Naive thymus-derived CD4-positive, alpha-beta T cell (primary cell): ENCODE measurements around the gene ERCC6. TPM values are rescaled to one million over a fixed set of nuclear protein-coding genes. Genes with fewer than 3 reads are reported as not detected.

Experiments
- ATAC-seq: fragments of 150-1000 bp; cut with Tn5 transposase; 2 replicates; pipeline ENCODE4 v1.10.0; 2021; ENCODE audit warnings: mild to moderate bottlenecking, moderate library complexity
- CTCF ChIA-PET: fragments of 350-600 bp; sonication (Branson Sonifier 250); formaldehyde crosslinking; loops from one replicate; lab custom pipeline; 2021; ENCODE audit warnings: antibody characterized with exemption; lab: Charles Lee
- POLR2A ChIA-PET: fragments of 350-600 bp; sonication (Branson Sonifier 250); formaldehyde crosslinking; loops from one replicate; lab custom pipeline; 2021; ENCODE audit warnings: antibody characterized with exemption, inconsistent platforms; lab: Charles Lee
- DNase-seq, 9 donors: peaks; one replicate each; pipeline versions ENCODE4 v3.0.0 to v3.0.0-alpha.2; 2020 to 2022; ENCODE audit warnings: mixed read lengths in 1 of 9
- H3K27ac ChIP-seq: one replicate; pipeline ENCODE4 v1.7.0; 2013; ENCODE audit warnings: mild to moderate bottlenecking, low read depth, low read length, moderate library complexity
- H3K27me3 ChIP-seq, 2 donors: one replicate each; pipeline ENCODE4 v1.7.0; 2013; ENCODE audit warnings: low read length in 2 of 2, mild to moderate bottlenecking in 2 of 2, moderate library complexity in 2 of 2; ENCODE audit not compliant: control insufficient read depth in 2 of 2, insufficient read depth in 2 of 2
- H3K36me3 ChIP-seq, 3 experiments: 1 replicate in 2 of 3; 2 replicates in 1 of 3; pipeline ENCODE4 v1.7.0; 2013; ENCODE audit warnings: low read length in 3 of 3, mild to moderate bottlenecking in 3 of 3, moderate library complexity in 1 of 3; ENCODE audit not compliant: insufficient read depth in 3 of 3, control insufficient read depth in 2 of 3
- H3K4me1 ChIP-seq, 2 donors: one replicate each; pipeline ENCODE4 v1.7.0; 2013; ENCODE audit warnings: low read length in 2 of 2, mild to moderate bottlenecking in 2 of 2, moderate library complexity in 1 of 2; ENCODE audit not compliant: control insufficient read depth in 2 of 2, insufficient read depth in 2 of 2
- H3K4me3 ChIP-seq: 2 replicates; pipeline ENCODE4 v1.7.0; 2013; ENCODE audit warnings: mild to moderate bottlenecking, low read length
- H3K9me3 ChIP-seq, 3 experiments: 1 replicate in 2 of 3; 2 replicates in 1 of 3; pipeline ENCODE4 v1.7.0; 2013; ENCODE audit warnings: low read length in 3 of 3; ENCODE audit not compliant: control insufficient read depth in 2 of 3
- H3K27ac Mint-ChIP-seq, 9 donors: one replicate each; pipeline ENCODE4 v1.8.0; 2020 to 2022; ENCODE audit warnings: mixed read lengths in 9 of 9, mild to moderate bottlenecking in 8 of 9, moderate library complexity in 5 of 9, inconsistent platforms in 2 of 9
- H3K27me3 Mint-ChIP-seq, 5 donors: one replicate each; pipeline ENCODE4 v1.8.0; 2021 to 2022; ENCODE audit warnings: mixed read lengths in 5 of 5, mild to moderate bottlenecking in 1 of 5
- H3K36me3 Mint-ChIP-seq, 5 donors: one replicate each; pipeline ENCODE4 v1.8.0; 2020 to 2022; ENCODE audit warnings: mixed read lengths in 5 of 5, mild to moderate bottlenecking in 3 of 5, inconsistent platforms in 1 of 5
- H3K4me1 Mint-ChIP-seq, 7 donors: one replicate each; pipeline ENCODE4 v1.8.0; 2020 to 2022; ENCODE audit warnings: mixed read lengths in 7 of 7, mild to moderate bottlenecking in 3 of 7, inconsistent platforms in 1 of 7
- H3K4me3 Mint-ChIP-seq, 10 donors: one replicate each; pipeline ENCODE4 v1.8.0; 2020 to 2022; ENCODE audit warnings: mild to moderate bottlenecking in 10 of 10, mixed read lengths in 10 of 10, moderate library complexity in 6 of 10, inconsistent platforms in 2 of 10
- H3K9me3 Mint-ChIP-seq, 11 donors: one replicate each; pipeline ENCODE4 v1.8.0; 2020 to 2022; ENCODE audit warnings: mixed read lengths in 11 of 11, mild to moderate bottlenecking in 4 of 11, inconsistent platforms in 1 of 11, moderate library complexity in 1 of 11
- intact Hi-C, 2 donors: fragments of 100-400 bp; cut with micrococcal nuclease; formaldehyde crosslinking; loops; one replicate each; pipeline ENCODE4 v1.15.1; 2023
- polyA plus RNA-seq, 2 donors: library from polyadenylated mRNA; unstranded; fragments of 300-500 nt; fragmentation: Illumina TruSeq; gene quantifications; one replicate each; pipeline ENCODE4 v1.2.3, GENCODE V29; 2021
- total RNA-seq, 6 experiments: library from RNA in 5 of 6; stranded (reverse) in 5 of 6; gene quantifications; 1 replicate in 5 of 6; 2 replicates in 1 of 6; pipeline ENCODE4 v1.2.3 and lab custom pipeline; 2021 to 2026

The ERCC6 gene
- total and polyA plus RNA-seq, 7 experiments from 2014 or later, result 11.0 to 50.7 (median 31.4) TPM

- Mint-ChIP-seq H3K27me3 (peaks cover 0 to 24% (median 4%) of the 10 kb centered on the region in 5 donors), H3K9me3 (no peaks in the 10 kb centered on the region), H3K4me3 (no peak overlapping the region), H3K27ac (no peak overlapping the region), H3K36me3 (peaks cover 5 to 47% (median 37%) of the 10 kb centered on the region in 5 donors), H3K4me1 (peaks cover 18 to 30% (median 26%) of the 10 kb centered on the region in 7 donors)
- ChIA-PET CTCF (no interaction called here), POLR2A (no interaction called here)
- Histone ChIP-seq H3K27me3 (no peaks in the 10 kb centered on the region), H3K4me3 (no peak overlapping the region), H3K9me3 (no peaks in the 10 kb centered on the region), H3K4me1 (peaks cover 14 to 18% of the 10 kb centered on the region in 2 donors), H3K27ac (no peak overlapping the region), H3K36me3 (peaks cover 0 to 13% (median 0%) of the 10 kb centered on the region in 3 experiments)
- ATAC-seq, result no peak
- intact Hi-C loops, result no loop called here
- DNase-seq, result no peak
Measured at GRCh38 chr10:49504528-49504927, 34.4 kb downstream of the ERCC6 start.

- H3K36me3 Mint-ChIP-seq, result peaks cover 9 to 63% (median 51%) of the 10 kb centered on the region in 5 donors
- Histone ChIP-seq H3K27me3 (no peaks in the 10 kb centered on the region), H3K9me3 (no peaks in the 10 kb centered on the region), H3K36me3 (peaks cover 0 to 17% (median 0%) of the 10 kb centered on the region in 3 experiments), H3K27ac (no peak overlapping the region), H3K4me1 (no peaks in the 10 kb centered on the region), H3K4me3 (no peak overlapping the region)
- ATAC-seq (no peak), DNase-seq (no peak)
- CTCF ChIA-PET, result interaction anchor here (1.1 to 1.3 kb wide), 2 partner anchors 9 to 10 kb away, joined by 3 to 4 read pairs; no protein-coding TSS in a partner anchor
- H3K9me3 Mint-ChIP-seq, result no peaks in the 10 kb centered on the region
- POLR2A ChIA-PET, result no interaction called here
- intact Hi-C loops, result no loop called here
- no peak overlapping the region for H3K27ac Mint-ChIP-seq
- H3K27me3 Mint-ChIP-seq, result peaks cover 0 to 15% (median 4%) of the 10 kb centered on the region in 5 donors
- H3K4me1 Mint-ChIP-seq, result peaks cover 4 to 11% (median 8%) of the 10 kb centered on the region in 7 donors
- H3K4me3 Mint-ChIP-seq, result no peak overlapping the region
Measured at GRCh38 chr10:49502358-49502757, 36.6 kb downstream of the ERCC6 start.

- Mint-ChIP-seq H3K9me3 (no peaks in the 10 kb centered on the region), H3K4me1 (peaks cover 0 to 14% (median 4%) of the 10 kb centered on the region in 7 donors), H3K27ac (peak overlapping the region in 1 of 9 donors; percentile 78), H3K36me3 (peaks cover 9 to 56% (median 51%) of the 10 kb centered on the region in 5 donors), H3K4me3 (no peak overlapping the region), H3K27me3 (peaks cover 0 to 2% (median 0%) of the 10 kb centered on the region in 5 donors)
- DNase-seq (no peak), ATAC-seq (no peak)
- peaks cover 0 to 17% (median 0%) of the 10 kb centered on the region in 3 experiments for H3K36me3 ChIP-seq
- H3K27me3 ChIP-seq, result no peaks in the 10 kb centered on the region
- H3K4me3 ChIP-seq, result no peak overlapping the region
- ChIA-PET CTCF (interaction anchor here (0.7 kb wide), 1 partner anchor 9 kb away, joined by 3 read pairs; no protein-coding TSS in a partner anchor), POLR2A (no interaction called here)
- intact Hi-C loops, result no loop called here
- H3K9me3 ChIP-seq, result no peaks in the 10 kb centered on the region
- H3K27ac ChIP-seq, result no peak overlapping the region
- H3K4me1 ChIP-seq, result no peaks in the 10 kb centered on the region
Measured at GRCh38 chr10:49500412-49500811, 38.5 kb downstream of the ERCC6 start.

DNA sequence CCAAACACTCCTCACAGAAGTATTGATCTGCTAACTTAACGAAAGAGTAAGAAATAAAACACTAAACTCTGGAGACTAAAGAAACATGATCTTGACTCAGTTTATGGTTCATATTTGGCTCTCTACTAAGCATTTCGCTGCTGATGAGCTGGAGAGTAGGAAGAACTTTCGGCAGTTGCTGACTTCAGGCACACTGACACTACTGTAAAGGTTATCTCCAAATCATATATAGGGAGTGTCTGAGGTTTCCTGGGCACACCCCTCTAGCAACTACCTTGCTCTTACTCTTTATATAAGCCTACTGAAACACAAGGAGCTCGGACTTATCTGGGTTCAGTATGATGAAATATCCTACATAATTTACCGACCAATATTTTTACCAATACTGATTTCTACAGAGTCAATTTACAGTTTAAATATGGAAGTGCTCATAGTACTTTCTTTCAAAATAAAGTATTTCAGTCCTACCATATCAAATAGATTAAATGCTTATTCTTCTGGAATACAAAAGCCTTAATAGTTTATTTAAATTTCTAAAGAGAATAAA, 39.5 kb downstream of the ERCC6 start:
- ATAC-seq (no peak), DNase-seq (no peak)
- H3K9me3 ChIP-seq, result no peaks in the 10 kb centered on the region
- no peak overlapping the region for H3K4me3 ChIP-seq
- POLR2A ChIA-PET, result no interaction called here
- peaks cover 0 to 17% (median 0%) of the 10 kb centered on the region in 3 experiments for H3K36me3 ChIP-seq
- no peaks in the 10 kb centered on the region for H3K4me1 ChIP-seq
- Mint-ChIP-seq H3K27me3 (no peaks in the 10 kb centered on the region), H3K27ac (no peak overlapping the region), H3K4me1 (peaks cover 0 to 16% (median 4%) of the 10 kb centered on the region in 7 donors), H3K36me3 (peaks cover 3 to 53% (median 46%) of the 10 kb centered on the region in 5 donors), H3K4me3 (no peak overlapping the region), H3K9me3 (no peaks in the 10 kb centered on the region)
- CTCF ChIA-PET, result no interaction called here
- no peaks in the 10 kb centered on the region for H3K27me3 ChIP-seq
- intact Hi-C loops, result no loop called here
- H3K27ac ChIP-seq, result no peak overlapping the region

- Mint-ChIP-seq H3K27ac (no peak overlapping the region), H3K9me3 (no peaks in the 10 kb centered on the region), H3K36me3 (peaks cover 3 to 54% (median 47%) of the 10 kb centered on the region in 5 donors), H3K27me3 (no peaks in the 10 kb centered on the region), H3K4me3 (no peak overlapping the region), H3K4me1 (peaks cover 0 to 16% (median 4%) of the 10 kb centered on the region in 7 donors)
- DNase-seq (no peak), ATAC-seq (no peak)
- POLR2A ChIA-PET, result no interaction called here
- Histone ChIP-seq H3K27ac (no peak overlapping the region), H3K4me3 (no peak overlapping the region), H3K9me3 (no peaks in the 10 kb centered on the region), H3K36me3 (peaks cover 0 to 16% (median 0%) of the 10 kb centered on the region in 3 experiments), H3K27me3 (no peaks in the 10 kb centered on the region), H3K4me1 (no peaks in the 10 kb centered on the region)
- CTCF ChIA-PET, result no interaction called here
- intact Hi-C loops, result no loop called here
Measured at GRCh38 chr10:49498425-49498824, 40.5 kb downstream of the ERCC6 start.

DNA sequence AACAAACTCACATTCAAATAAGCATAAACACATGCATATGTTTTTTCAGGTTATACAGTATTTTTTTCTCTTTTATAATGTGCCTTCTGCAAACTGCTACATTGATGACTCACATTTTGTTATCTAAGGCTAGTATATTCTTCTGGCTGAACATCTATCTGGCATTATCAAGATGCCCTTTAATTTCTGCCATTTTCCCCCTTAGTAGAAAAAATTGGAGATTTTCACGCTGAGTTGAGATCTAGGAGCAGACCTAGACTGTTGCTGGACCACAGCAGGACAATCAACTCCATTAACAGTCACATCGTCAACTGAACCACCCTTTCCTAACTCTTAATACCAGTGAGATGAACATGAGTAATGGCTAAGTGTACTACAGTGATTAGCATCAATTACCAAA, 41.6 kb downstream of the ERCC6 start:
- ChIA-PET POLR2A (no interaction called here), CTCF (no interaction called here)
- Mint-ChIP-seq H3K27me3 (no peaks in the 10 kb centered on the region), H3K9me3 (no peaks in the 10 kb centered on the region), H3K27ac (no peak overlapping the region), H3K4me3 (no peak overlapping the region), H3K4me1 (peaks cover 0 to 16% (median 4%) of the 10 kb centered on the region in 7 donors), H3K36me3 (peaks cover 3 to 46% (median 45%) of the 10 kb centered on the region in 5 donors)
- intact Hi-C loops, result no loop called here
- peaks cover 0 to 13% (median 0%) of the 10 kb centered on the region in 3 experiments for H3K36me3 ChIP-seq
- H3K27ac ChIP-seq, result no peak overlapping the region
- H3K4me3 ChIP-seq, result no peak overlapping the region
- H3K9me3 ChIP-seq, result no peaks in the 10 kb centered on the region
- no peaks in the 10 kb centered on the region for H3K4me1 ChIP-seq
- ATAC-seq (no peak), DNase-seq (no peak)
- no peaks in the 10 kb centered on the region for H3K27me3 ChIP-seq
